Measurements from ENCODE around the gene KRT16. TPM values are rescaled to one million over a fixed set of nuclear protein-coding genes. Genes with fewer than 3 reads are reported as not detected.
"Not testable (repeated sequence)": the region's sequence is repeated elsewhere in the genome, so short reads cannot be mapped to it uniquely, and the experiment has no call there.

The KRT16 gene
- total and polyA plus RNA-seq, 2 donors (not counting 3 experiments of a cell fraction or from before 2014, with no cell fraction given), result not detected

GRCh38 chr17:41627316-41628072, 14.9 kb upstream of the KRT16 start:
- no TSS peak for BruUV-seq (replicated peaks)
- intact Hi-C loops (cut with micrococcal nuclease), result no loop called here
- CTCF ChIA-PET, result interaction anchor here (1.6 kb wide), 1 partner anchor 35 kb away, joined by 4 read pairs; no protein-coding TSS in a partner anchor
- no peak for DNase-seq (ENCODE audit: low read depth, low spot score)
- Histone ChIP-seq H3K4me2 (ENCODE audit: insufficient read depth, low read length) (no peak overlapping the region), H3K4me3 (replicated peaks in 1 of 3; ENCODE audit: insufficient read depth in 1 of 3, low read depth in 1 of 3, low read length in 3 of 3) (no peak overlapping the region), H3K36me3 (ENCODE audit: control insufficient read depth in 2 of 2, extremely low read depth in 1 of 2, insufficient read depth in 2 of 2, low read length in 2 of 2) (no peaks in the 10 kb centered on the region), H3K27me3 (ENCODE audit: control insufficient read depth in 2 of 2, insufficient read depth in 2 of 2, low read length in 2 of 2) (no peaks in the 10 kb centered on the region), H3K9ac (replicated peaks; ENCODE audit: extremely low read depth, insufficient read depth, low read length) (no peak overlapping the region), H2AFZ (ENCODE audit: low read depth, low read length) (no peak overlapping the region), H3K4me1 (ENCODE audit: control insufficient read depth, extremely low read depth, insufficient read depth, low read length) (no peaks in the 10 kb centered on the region), H3K79me2 (ENCODE audit: control insufficient read depth, insufficient read depth, low read length) (no peaks in the 10 kb centered on the region), H3K9me1 (replicated peaks; ENCODE audit: control insufficient read depth, extremely low read depth, insufficient read depth, low read length) (no peaks in the 10 kb centered on the region), H3K9me3 (replicated peaks; ENCODE audit: control insufficient read depth, insufficient read depth, low read length) (no peaks in the 10 kb centered on the region), H4K20me1 (replicated peaks; ENCODE audit: control insufficient read depth, extremely low read depth, insufficient read depth, low read length) (no peaks in the 10 kb centered on the region), H3K27ac (ENCODE audit: insufficient read depth, low read depth, low read length) (no peak overlapping the region)
- FAIRE-seq, result no peak
- dilution Hi-C loops (cut with MboI; ENCODE audit: extremely low pct_ligation_motif_present, low sequenced_read_pairs), result no loop called here
- TF ChIP-seq MAX (IDR thresholded peaks at IDR 0.05; ENCODE audit: insufficient read depth, insufficient read length) (no peak), CTCF (IDR thresholded peaks at IDR 0.05; ENCODE audit: extremely low read depth in 1 of 2, insufficient read depth in 1 of 2, low read depth in 1 of 2, low read length in 2 of 2) (no peak), EZH2 (IDR thresholded peaks at IDR 0.05; ENCODE audit: borderline replicate concordance, low read depth, low read length, severe bottlenecking) (no peak), GATA2 (IDR thresholded peaks at IDR 0.05; ENCODE audit: insufficient read depth, insufficient read length, low read depth, low read length) (no peak), POLR2A (IDR thresholded peaks at IDR 0.05; ENCODE audit: low read depth, low read length) (no peak), MYC (IDR thresholded peaks at IDR 0.05; ENCODE audit: low read depth, low read length) (no peak), POLR2AphosphoS5 (IDR thresholded peaks at IDR 0.05; ENCODE audit: insufficient read depth, low read depth, low read length) (no peak), FOS (IDR thresholded peaks at IDR 0.05; ENCODE audit: borderline replicate concordance, insufficient read depth, low read length) (no peak), JUN (IDR thresholded peaks at IDR 0.05; ENCODE audit: borderline replicate concordance, insufficient read depth, insufficient read length, low read depth) (no peak)
- POLR2A ChIA-PET, result no interaction called here

- dilution Hi-C loops (cut with MboI; ENCODE audit: extremely low pct_ligation_motif_present, low sequenced_read_pairs), result not testable (repeated sequence)
These were observed 14.3 kb upstream of the KRT16 start for GRCh38 chr17:41626914-41627295.

More at GRCh38 chr17:41626914-41627295, 14.3 kb upstream of the KRT16 start:
- H3K27me3 ChIP-seq (ENCODE audit: control insufficient read depth in 2 of 2, insufficient read depth in 2 of 2, low read length in 2 of 2); H3K79me2 ChIP-seq (ENCODE audit: control insufficient read depth, insufficient read depth, low read length); H3K4me3 ChIP-seq (replicated peaks in 1 of 3; ENCODE audit: insufficient read depth in 1 of 3, low read depth in 1 of 3, low read length in 3 of 3); intact Hi-C loops (cut with micrococcal nuclease); H2AFZ ChIP-seq (ENCODE audit: low read depth, low read length); DNase-seq (ENCODE audit: low read depth, low spot score); H3K9ac ChIP-seq (replicated peaks; ENCODE audit: extremely low read depth, insufficient read depth, low read length); BruUV-seq (replicated peaks); H3K36me3 ChIP-seq (ENCODE audit: control insufficient read depth in 2 of 2, extremely low read depth in 1 of 2, insufficient read depth in 2 of 2, low read length in 2 of 2); H3K9me3 ChIP-seq (replicated peaks; ENCODE audit: control insufficient read depth, insufficient read depth, low read length); H3K9me1 ChIP-seq (replicated peaks; ENCODE audit: control insufficient read depth, extremely low read depth, insufficient read depth, low read length); H3K4me2 ChIP-seq (ENCODE audit: insufficient read depth, low read length); FAIRE-seq; H3K27ac ChIP-seq (ENCODE audit: insufficient read depth, low read depth, low read length); H3K4me1 ChIP-seq (ENCODE audit: control insufficient read depth, extremely low read depth, insufficient read depth, low read length); POLR2A ChIA-PET; H4K20me1 ChIP-seq (replicated peaks; ENCODE audit: control insufficient read depth, extremely low read depth, insufficient read depth, low read length): not testable (repeated sequence)
- CTCF ChIA-PET, result interaction anchor here (1.6 kb wide), 1 partner anchor 36 kb away, joined by 4 read pairs; no protein-coding TSS in a partner anchor
